D721Med (cell line): ENCODE measurements around the gene APBA1.

Experiments used
- DNase-seq: peaks from one replicate; pipeline ENCODE4 v3.0.0; 2011; ENCODE audit warnings: low spot score; ENCODE audit not compliant: insufficient read length
- FAIRE-seq: peaks from 2 replicates; lab custom pipeline; 2011; peaks lifted over from hg19 to GRCh38; lab: Jason Lieb, UNC
- TF ChIP-seq, protein P1 (sequence below): IDR thresholded peaks from 2 replicates; pipeline ENCODE4 v1.5.1; 2012; ENCODE audit warnings: mild to moderate bottlenecking, control low read depth; ENCODE audit not compliant: insufficient read depth; ENCODE audit errors: missing control alignments

APBA1 gene

DNA sequence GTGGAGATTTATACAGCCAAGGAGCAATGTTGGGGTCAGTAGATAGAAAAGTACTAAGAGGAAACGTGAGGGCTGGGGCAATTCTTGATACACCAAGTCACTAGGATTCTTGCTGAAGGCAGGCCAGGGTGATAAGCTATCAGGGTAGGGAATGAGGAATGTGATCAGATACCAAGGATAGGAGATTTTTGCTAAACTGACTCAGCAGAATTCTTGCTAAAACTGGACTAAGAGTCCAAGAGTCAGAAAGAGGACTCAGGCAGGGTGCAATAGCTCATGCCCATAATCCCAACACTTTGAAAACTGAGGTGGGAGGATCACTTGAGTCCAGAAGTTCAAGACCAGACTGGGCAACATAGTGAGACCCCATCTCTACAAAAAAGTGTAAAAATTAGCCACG is 275.4 kb downstream of the APBA1 start:
- no peak for DNase-seq
- TF ChIP-seq, protein P1, sequence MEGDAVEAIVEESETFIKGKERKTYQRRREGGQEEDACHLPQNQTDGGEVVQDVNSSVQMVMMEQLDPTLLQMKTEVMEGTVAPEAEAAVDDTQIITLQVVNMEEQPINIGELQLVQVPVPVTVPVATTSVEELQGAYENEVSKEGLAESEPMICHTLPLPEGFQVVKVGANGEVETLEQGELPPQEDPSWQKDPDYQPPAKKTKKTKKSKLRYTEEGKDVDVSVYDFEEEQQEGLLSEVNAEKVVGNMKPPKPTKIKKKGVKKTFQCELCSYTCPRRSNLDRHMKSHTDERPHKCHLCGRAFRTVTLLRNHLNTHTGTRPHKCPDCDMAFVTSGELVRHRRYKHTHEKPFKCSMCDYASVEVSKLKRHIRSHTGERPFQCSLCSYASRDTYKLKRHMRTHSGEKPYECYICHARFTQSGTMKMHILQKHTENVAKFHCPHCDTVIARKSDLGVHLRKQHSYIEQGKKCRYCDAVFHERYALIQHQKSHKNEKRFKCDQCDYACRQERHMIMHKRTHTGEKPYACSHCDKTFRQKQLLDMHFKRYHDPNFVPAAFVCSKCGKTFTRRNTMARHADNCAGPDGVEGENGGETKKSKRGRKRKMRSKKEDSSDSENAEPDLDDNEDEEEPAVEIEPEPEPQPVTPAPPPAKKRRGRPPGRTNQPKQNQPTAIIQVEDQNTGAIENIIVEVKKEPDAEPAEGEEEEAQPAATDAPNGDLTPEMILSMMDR = no peak
- no peak for FAIRE-seq

DNA sequence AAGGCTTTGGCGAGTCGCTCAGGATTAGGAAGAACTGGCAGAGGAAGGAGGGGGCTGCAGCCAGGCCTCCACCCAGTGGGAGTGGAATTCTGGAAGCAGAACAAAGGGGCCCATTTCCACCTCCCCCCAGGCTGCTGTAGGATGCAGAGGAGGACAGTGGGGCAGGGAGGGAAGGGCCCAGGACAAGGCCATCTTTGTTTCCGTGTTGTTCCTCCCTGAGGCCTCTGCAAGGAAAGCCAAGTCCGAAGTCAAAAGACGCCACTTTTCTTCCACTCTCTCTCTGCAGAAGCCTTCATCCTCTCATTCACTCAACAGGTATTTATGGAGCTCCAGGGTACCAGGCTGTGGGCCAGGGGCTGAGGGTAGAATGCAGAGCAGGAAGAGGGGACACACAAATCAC is 276.5 kb downstream of the APBA1 start:
- DNase-seq (no peak), FAIRE-seq (no peak)
- TF ChIP-seq, protein P1 = no peak

DNA sequence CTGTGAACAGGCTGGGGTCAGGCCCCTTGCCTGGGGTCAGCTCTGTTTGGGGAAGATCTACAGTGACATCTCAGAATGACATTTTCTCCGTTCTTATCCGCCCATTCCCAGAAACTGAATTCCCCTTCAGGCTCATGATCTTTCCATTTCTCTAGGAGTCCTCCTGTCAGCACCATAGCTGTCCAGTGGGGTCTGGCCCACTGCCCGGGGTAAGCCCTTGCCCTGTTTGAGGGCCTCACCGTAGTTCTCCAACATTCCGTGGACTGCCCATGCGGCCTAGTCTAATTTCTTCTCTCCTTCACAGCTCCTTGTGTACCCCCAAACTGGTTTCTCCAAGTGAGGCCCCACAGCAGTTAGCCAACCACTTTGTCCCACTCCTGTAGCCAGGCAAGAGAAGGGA is 278.7 kb downstream of the APBA1 start:
- TF ChIP-seq, protein P1 = no peak
- FAIRE-seq (no peak), DNase-seq (no peak)

DNA sequence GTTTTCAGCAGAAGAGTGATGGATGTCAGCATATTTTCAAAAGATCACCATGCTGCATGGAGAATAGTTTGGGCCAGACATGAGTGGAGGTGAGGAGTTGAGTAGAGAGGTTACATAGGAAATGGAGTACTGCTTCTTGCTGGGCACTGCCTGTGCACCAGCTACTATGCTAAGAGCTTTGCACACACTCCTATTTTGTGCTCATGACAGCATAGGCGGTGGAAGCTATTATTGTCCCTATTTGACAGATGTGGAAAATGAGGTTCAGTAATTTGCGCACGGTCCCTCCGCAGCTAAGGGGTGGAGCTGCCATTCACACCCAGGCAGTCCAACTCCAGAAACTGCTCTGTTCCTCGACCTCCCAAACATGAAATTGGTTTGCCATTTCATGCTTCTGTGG is 279.3 kb downstream of the APBA1 start:
- FAIRE-seq (no peak), DNase-seq (no peak)

DNA sequence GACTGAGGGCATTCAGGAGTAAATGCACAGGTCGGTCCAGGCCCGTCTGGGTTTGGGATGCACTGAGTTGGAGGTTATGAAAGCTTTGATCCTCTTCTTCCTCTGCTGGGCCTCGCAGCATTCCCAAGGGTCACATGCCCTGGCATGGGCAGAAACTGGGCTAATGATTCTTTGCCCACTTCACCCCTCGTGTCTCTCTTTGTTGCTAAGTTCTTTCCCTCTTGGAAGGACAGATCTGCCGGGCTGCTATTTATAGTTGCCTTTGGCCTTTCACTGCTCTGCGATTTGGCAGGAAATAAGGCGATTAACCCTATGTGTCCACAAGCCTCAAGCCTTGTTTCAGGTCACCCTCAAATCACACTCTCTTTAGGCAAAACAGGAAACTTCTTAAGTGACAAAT is 280.2 kb downstream of the APBA1 start:
- TF ChIP-seq, protein P1 = no peak
- DNase-seq (no peak), FAIRE-seq (no peak)

More for the DNA sequence above, 279.3 kb downstream of the APBA1 start:
- TF ChIP-seq, protein P1 = no peak

DNA sequence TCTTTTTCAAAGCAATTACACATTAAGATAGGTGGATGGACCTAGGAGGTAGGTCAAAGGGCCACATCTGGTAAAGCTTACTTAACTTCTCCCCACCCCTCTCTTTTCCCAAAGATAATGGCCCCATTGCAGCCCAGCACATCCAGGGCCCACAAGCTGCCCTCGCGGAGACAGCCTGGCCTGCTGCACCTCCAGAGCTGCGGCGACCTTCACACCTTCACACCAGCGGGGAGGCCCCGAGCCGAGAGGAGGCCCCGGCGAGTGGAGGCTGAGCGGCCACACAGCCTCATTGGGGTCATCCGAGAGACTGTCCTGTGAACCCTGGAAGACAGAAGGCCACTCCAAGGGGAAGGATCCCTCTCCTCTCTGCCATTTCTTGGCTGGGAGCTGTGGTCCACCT is 280.7 kb downstream of the APBA1 start:
- TF ChIP-seq, protein P1 = no peak
- FAIRE-seq = no peak
- no peak for DNase-seq

DNA sequence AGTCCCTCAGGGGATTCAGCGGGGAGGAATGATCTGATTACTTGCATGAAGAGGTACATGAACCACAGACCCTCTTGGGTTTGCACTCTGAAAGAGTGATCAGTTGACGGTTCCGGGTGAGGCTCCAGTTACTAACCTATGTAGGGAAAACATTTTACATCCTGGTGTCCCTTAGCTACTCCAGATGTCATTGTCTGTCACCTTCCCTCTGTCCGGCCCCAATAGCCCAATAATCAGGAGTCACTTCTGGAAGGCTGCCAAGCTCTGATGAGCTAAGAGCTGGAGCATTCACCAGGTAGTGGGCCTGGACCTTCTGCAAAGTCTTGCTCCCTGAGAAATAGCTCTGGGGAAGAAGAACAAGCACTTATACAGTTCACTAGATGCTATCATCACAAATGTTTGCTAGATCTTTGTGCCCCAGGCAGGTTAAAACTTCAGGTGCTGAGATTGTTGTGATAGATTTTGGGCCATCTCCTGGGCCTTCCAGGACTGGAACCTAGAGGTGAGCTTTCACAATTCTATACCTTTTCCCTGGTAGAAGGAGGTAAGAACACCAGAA is 282.7 kb downstream of the APBA1 start:
- no peak for FAIRE-seq
- TF ChIP-seq, protein P1 = no peak
- no peak for DNase-seq
